Heart right ventricle (tissue), 16 donors: Measurements from ENCODE around the gene XPR1. TPM values are rescaled to one million over a fixed set of nuclear protein-coding genes. Genes with fewer than 3 reads are reported as not detected.

Experiments used
- ATAC-seq, 8 donors: fragments of 200-7000 bp; cut with Tn5 transposase; one replicate each; pipeline ENCODE4 v1.9.1; 2020; ENCODE audit warnings: mild to moderate bottlenecking in 8 of 8, moderate library complexity in 8 of 8, moderate number of reproducible peaks in 1 of 8
- DNase-seq, 2 donors: peaks; one replicate each; pipeline ENCODE4 v3.0.0-alpha.2; 2020
- H3K27ac ChIP-seq, 10 donors: fragments of 200-600 bp; sonication (generic) in 2 of 10; one replicate each; pipeline versions ENCODE4 v1.5.0 to v1.8.0; 2020 to 2022; ENCODE audit warnings: mild to moderate bottlenecking in 3 of 10
- H3K27me3 ChIP-seq, 7 donors: fragments of 200-600 bp; one replicate each; pipeline ENCODE4 v1.8.0; 2021 to 2022; ENCODE audit warnings: mild to moderate bottlenecking in 2 of 7
- H3K36me3 ChIP-seq, 9 donors: fragments of 200-600 bp; sonication (generic) in 1 of 9; one replicate each; pipeline versions ENCODE4 v1.5.0 to v1.8.0; 2020 to 2022; ENCODE audit warnings: mild to moderate bottlenecking in 2 of 9
- H3K4me1 ChIP-seq, 9 donors: fragments of 200-600 bp; sonication (generic) in 1 of 9; one replicate each; pipeline versions ENCODE4 v1.5.0 to v1.8.0; 2020 to 2022; ENCODE audit warnings: mild to moderate bottlenecking in 4 of 9
- H3K4me3 ChIP-seq, 10 donors: fragments of 200-600 bp; sonication (generic) in 2 of 10; one replicate each; pipeline versions ENCODE4 v1.5.0 to v1.8.0; 2020 to 2022; ENCODE audit warnings: mild to moderate bottlenecking in 7 of 10, moderate library complexity in 2 of 10
- H3K9me3 ChIP-seq, 11 donors: fragments of 200-600 bp in 10 of 11; sonication (generic) in 2 of 11; one replicate each; pipeline versions ENCODE4 v1.5.0 to v1.8.0; 2013 to 2022; ENCODE audit warnings: mild to moderate bottlenecking in 2 of 11, control low read depth in 1 of 11, moderate library complexity in 1 of 11
- CTCF ChIP-seq, 9 donors: fragments of 200-600 bp; sonication (generic) in 2 of 9; IDR thresholded peaks; one replicate each; pipeline versions ENCODE4 v1.5.0 to v1.8.0; 2021 to 2022; ENCODE audit warnings: antibody characterized with exemption in 9 of 9, mild to moderate bottlenecking in 5 of 9, moderate library complexity in 1 of 9
- WGBS, 2 donors: extraction: QIAGEN DNeasy Blood & Tissue Kit; methylation state at CpG; one replicate each; pipeline ENCODE4 v1.1.7; 2013; ENCODE audit warnings: inconsistent platforms in 1 of 2; 5-methylcytosine and 5-hydroxymethylcytosine counted together
- intact Hi-C, 10 donors: fragments of 100-400 bp; cut with DNase I; formaldehyde crosslinking; loops; one replicate each; pipeline versions ENCODE4 v1.11.1 to v1.14.2; 2022
- polyA plus RNA-seq, 2 donors: library from polyadenylated mRNA; stranded (reverse); fragments of 200-250 nt; gene quantifications; one replicate each; pipeline ENCODE4 v1.2.3, GENCODE V29; 2013
- total RNA-seq, 10 donors: library from RNA; stranded (reverse); fragmentation: NEBNext Ultra II Directional in 3 of 10; extraction: Animal tissue kit (Norgen Biotek cat#: 25700) in 3 of 10; gene quantifications; one replicate each; pipeline versions ENCODE4 v1.2.1 to v1.2.4, GENCODE V29; 2021 to 2023
- donor health status: Arrhythmogenic right ventricular cardiomyopathy.
- donor health status: ischemic (EF 13 %, LVEDD 7.1; RV severe dilation, severe dysfunction).
- donor health status: healthy with polysubstance abuse.
- donor health status: DM: no; HTN: yes; CAD: no.
- donor health status: DM: no; HTN: no; CAD: no.
- donor health status: ischemic (EF 25% LVEDD 6.9; RV normal size, moderate dysfunction).
- donor health status: ischemic (EF 25% LVEDD 5.7; RV mildly dilated, moderate dysfunction).
- donor health status: healthy.
- donor health status: DM: yes; HTN: yes; CAD: no.
- donor health status: Ischemic cardiomyopathy.
- donor health status: ischemic (EF 35%, LVEDD 5.7; RV mildly dilated, moderate dysfunction).
- donor health status: nonischemic (EF 11% LVEDD 7.7; RV severe dilation, severe dysfunction).
- donor health status: DM: yes; HTN: yes; CAD: no.
- donor health status: PGD.
- donor health status: ischemic (EF 29% LVEDD 5.4; RV normal size, mild dysfunction).
- donor health status: nonischemic (EF 23%, LVEDD 6.1; RV moderate dilation, normal function).

Gene XPR1
- total and polyA plus RNA-seq, 12 donors = 18.3 to 142 (median 70.0) TPM

GRCh38 chr1:180912211-180912800, 280.5 kb downstream of the XPR1 start:
- H3K27ac ChIP-seq = peak overlapping the region; percentile 76 to 96 (median 88)
- DNase-seq (peak; percentile 32 to 43), ATAC-seq (peak in 7 of 8 donors; percentile 44 to 58 (median 49))
- peaks cover 5 to 29% (median 18%) of the 10 kb centered on the region in 9 donors for H3K4me1 ChIP-seq
- H3K4me3 ChIP-seq = peak overlapping the region; percentile 41 to 89 (median 66)
- intact Hi-C loops = no loop called here
- H3K27me3 ChIP-seq = peaks cover 0 to 45% (median 0%) of the 10 kb centered on the region in 7 donors
- peaks cover 0 to 10% (median 0%) of the 10 kb centered on the region in 9 donors for H3K36me3 ChIP-seq
- WGBS, 2 donors = 1% methylated on average over 47 to 71 of the region's 71 CpGs
- no peak for TF ChIP-seq CTCF (IDR thresholded peaks at IDR 0.05)
- H3K9me3 ChIP-seq = no peaks in the 10 kb centered on the region

GRCh38 chr1:180912801-180913565, 281.2 kb downstream of the XPR1 start, which contains the start of gene KIAA1614:
KIAA1614 (plus strand) TSS chr1:180912897; CDS start chr1:180913244, 347 bp downstream.
- peak; percentile 32 to 87 (median 78) for ATAC-seq
- no peaks in the 10 kb centered on the region for H3K9me3 ChIP-seq
- H3K27me3 ChIP-seq = peaks cover 0 to 45% (median 0%) of the 10 kb centered on the region in 7 donors
- WGBS, 2 donors = 2% methylated on average over 57 to 76 of the region's 76 CpGs
- peak; percentile 30 to 54 for DNase-seq
- H3K4me1 ChIP-seq = peaks cover 5 to 29% (median 18%) of the 10 kb centered on the region in 9 donors
- no peak for TF ChIP-seq CTCF (IDR thresholded peaks at IDR 0.05)
- H3K27ac ChIP-seq = peak within 1 kb of the TSS; percentile 76 to 96 (median 88)
- H3K4me3 ChIP-seq = peak within 1 kb of the TSS; percentile 41 to 89 (median 66)
- peaks cover 0 to 13% (median 0%) of the 10 kb centered on the region in 9 donors for H3K36me3 ChIP-seq
- intact Hi-C loops = no loop called here

- H3K4me3 ChIP-seq = no peak overlapping the region
- no peak for DNase-seq
- no peak overlapping the region for H3K27ac ChIP-seq
- ATAC-seq = no peak
- WGBS, 2 donors = 94 to 95% methylated on average over 11 of the region's 11 CpGs
- no peaks in the 10 kb centered on the region for H3K9me3 ChIP-seq
- no peak for TF ChIP-seq CTCF (IDR thresholded peaks at IDR 0.05)
- peaks cover 0 to 42% (median 0%) of the 10 kb centered on the region in 7 donors for H3K27me3 ChIP-seq
- peaks cover 0 to 25% (median 0%) of the 10 kb centered on the region in 9 donors for H3K36me3 ChIP-seq
- intact Hi-C loops = no loop called here
- H3K4me1 ChIP-seq = peaks cover 5 to 29% (median 18%) of the 10 kb centered on the region in 9 donors
Measured at GRCh38 chr1:180915426-180915965, 283.7 kb downstream of the XPR1 start.

- H3K27me3 ChIP-seq = peaks cover 0 to 35% (median 0%) of the 10 kb centered on the region in 7 donors
- H3K9me3 ChIP-seq = no peaks in the 10 kb centered on the region
- H3K4me3 ChIP-seq = no peak overlapping the region
- no peak overlapping the region for H3K27ac ChIP-seq
- DNase-seq = no peak
- ATAC-seq = no peak
- peaks cover 5 to 22% (median 11%) of the 10 kb centered on the region in 9 donors for H3K4me1 ChIP-seq
- no peak for TF ChIP-seq CTCF (IDR thresholded peaks at IDR 0.05)
- intact Hi-C loops = no loop called here
- WGBS, 2 donors = 91 to 95% methylated on average over 17 of the region's 17 CpGs
- H3K36me3 ChIP-seq = peaks cover 0 to 25% (median 0%) of the 10 kb centered on the region in 9 donors
Measured at GRCh38 chr1:180916012-180916770, 284.4 kb downstream of the XPR1 start.
